Endothelial cell (in vitro differentiated cells): Measurements from ENCODE around the gene GLO1. TPM values are rescaled to one million over a fixed set of nuclear protein-coding genes. Genes with fewer than 3 reads are reported as not detected.

Source experiments
- DNase-seq: peaks from one replicate; pipeline ENCODE4 v3.0.0; 2021; ENCODE audit warnings: low spot score
- H3K27ac Mint-ChIP-seq: one replicate; pipeline ENCODE4 v1.8.0; 2021; ENCODE audit warnings: mixed read lengths, inconsistent platforms; ENCODE audit not compliant: unreplicated experiment
- H3K27me3 Mint-ChIP-seq: one replicate; pipeline ENCODE4 v1.8.0; 2021; ENCODE audit warnings: mild to moderate bottlenecking, moderate library complexity, mixed read lengths, inconsistent platforms; ENCODE audit not compliant: unreplicated experiment
- H3K36me3 Mint-ChIP-seq: one replicate; pipeline ENCODE4 v1.8.0; 2021; ENCODE audit warnings: mild to moderate bottlenecking, low read depth, mixed read lengths, inconsistent platforms; ENCODE audit not compliant: unreplicated experiment
- H3K4me1 Mint-ChIP-seq: one replicate; pipeline ENCODE4 v1.8.0; 2021; ENCODE audit warnings: mild to moderate bottlenecking, mixed read lengths, inconsistent platforms; ENCODE audit not compliant: unreplicated experiment
- H3K4me3 Mint-ChIP-seq: one replicate; pipeline ENCODE4 v1.8.0; 2021; ENCODE audit warnings: mild to moderate bottlenecking, mixed read lengths, inconsistent platforms; ENCODE audit not compliant: unreplicated experiment
- H3K9me3 Mint-ChIP-seq: one replicate; pipeline ENCODE4 v1.8.0; 2021; ENCODE audit warnings: mixed read lengths, inconsistent platforms; ENCODE audit not compliant: unreplicated experiment
- total RNA-seq: library from RNA; stranded (reverse); fragmentation: NEBNext Ultra II Directional; extraction: Animal tissue kit (Norgen Biotek cat#: 25700); gene quantifications from one replicate; pipeline ENCODE4 v1.2.1, GENCODE V29; 2021; ENCODE audit not compliant: unreplicated experiment
- TF ChIP-seq, protein P1 (sequence below): fragments of 200-600 bp; sonication (generic); IDR thresholded peaks from one replicate; pipeline ENCODE4 v1.5.0; 2021; ENCODE audit warnings: antibody characterized with exemption; ENCODE audit not compliant: unreplicated experiment

The GLO1 gene
- total RNA-seq, 1 donor from 2014 or later: 83.6 TPM

DNA sequence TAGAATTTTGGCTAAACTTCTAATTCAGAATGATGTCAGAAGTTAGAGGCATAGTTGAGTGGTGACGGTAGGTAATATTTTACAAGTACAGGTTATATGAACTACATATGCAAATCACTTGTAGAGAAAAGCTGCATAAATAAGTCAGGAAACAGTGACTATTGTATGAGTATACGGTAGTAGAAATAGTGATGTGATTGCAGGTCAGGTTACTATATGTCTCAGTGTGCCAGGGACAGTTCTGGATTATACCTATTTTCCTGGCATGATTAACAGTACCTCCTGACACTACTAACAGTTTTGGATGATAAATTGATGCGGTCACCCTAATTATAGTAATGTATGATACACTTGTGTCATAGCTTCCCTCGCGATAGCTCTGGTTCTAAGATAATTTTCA is 21.4 kb upstream of the GLO1 start:
- H3K36me3 Mint-ChIP-seq: no peaks in the 10 kb centered on the region
- no peaks in the 10 kb centered on the region for H3K9me3 Mint-ChIP-seq
- no peaks in the 10 kb centered on the region for H3K4me1 Mint-ChIP-seq
- no peak for DNase-seq
- TF ChIP-seq, protein P1, sequence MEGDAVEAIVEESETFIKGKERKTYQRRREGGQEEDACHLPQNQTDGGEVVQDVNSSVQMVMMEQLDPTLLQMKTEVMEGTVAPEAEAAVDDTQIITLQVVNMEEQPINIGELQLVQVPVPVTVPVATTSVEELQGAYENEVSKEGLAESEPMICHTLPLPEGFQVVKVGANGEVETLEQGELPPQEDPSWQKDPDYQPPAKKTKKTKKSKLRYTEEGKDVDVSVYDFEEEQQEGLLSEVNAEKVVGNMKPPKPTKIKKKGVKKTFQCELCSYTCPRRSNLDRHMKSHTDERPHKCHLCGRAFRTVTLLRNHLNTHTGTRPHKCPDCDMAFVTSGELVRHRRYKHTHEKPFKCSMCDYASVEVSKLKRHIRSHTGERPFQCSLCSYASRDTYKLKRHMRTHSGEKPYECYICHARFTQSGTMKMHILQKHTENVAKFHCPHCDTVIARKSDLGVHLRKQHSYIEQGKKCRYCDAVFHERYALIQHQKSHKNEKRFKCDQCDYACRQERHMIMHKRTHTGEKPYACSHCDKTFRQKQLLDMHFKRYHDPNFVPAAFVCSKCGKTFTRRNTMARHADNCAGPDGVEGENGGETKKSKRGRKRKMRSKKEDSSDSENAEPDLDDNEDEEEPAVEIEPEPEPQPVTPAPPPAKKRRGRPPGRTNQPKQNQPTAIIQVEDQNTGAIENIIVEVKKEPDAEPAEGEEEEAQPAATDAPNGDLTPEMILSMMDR: no peak
- no peak overlapping the region for H3K4me3 Mint-ChIP-seq
- no peak overlapping the region for H3K27ac Mint-ChIP-seq
- peaks cover 2% of the 10 kb centered on the region for H3K27me3 Mint-ChIP-seq

DNA sequence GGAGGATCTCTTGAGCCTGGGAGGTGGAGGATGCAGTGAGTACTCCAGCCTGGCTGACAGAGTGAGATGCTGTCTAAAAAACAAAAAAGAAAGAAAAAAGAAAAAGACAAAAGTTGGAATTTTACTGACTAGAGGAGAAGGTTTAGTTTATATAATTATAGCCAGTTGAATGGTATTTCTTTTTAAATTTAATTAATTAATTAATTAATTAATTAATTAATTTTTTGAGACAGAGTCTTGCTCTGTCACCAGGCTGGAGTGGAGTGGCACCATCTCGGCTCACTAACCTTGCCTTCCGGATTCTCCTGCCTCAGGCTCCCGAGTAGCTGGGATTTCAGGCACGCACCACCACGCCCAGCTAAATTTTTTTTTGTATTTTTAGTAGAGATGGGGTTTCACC is 20.8 kb upstream of the GLO1 start:
- Mint-ChIP-seq H3K4me1 (no peaks in the 10 kb centered on the region), H3K36me3 (no peaks in the 10 kb centered on the region), H3K27me3 (peaks cover 2% of the 10 kb centered on the region), H3K27ac (no peak overlapping the region), H3K4me3 (no peak overlapping the region), H3K9me3 (no peaks in the 10 kb centered on the region)
- TF ChIP-seq, protein P1: no peak
- DNase-seq: no peak

DNA sequence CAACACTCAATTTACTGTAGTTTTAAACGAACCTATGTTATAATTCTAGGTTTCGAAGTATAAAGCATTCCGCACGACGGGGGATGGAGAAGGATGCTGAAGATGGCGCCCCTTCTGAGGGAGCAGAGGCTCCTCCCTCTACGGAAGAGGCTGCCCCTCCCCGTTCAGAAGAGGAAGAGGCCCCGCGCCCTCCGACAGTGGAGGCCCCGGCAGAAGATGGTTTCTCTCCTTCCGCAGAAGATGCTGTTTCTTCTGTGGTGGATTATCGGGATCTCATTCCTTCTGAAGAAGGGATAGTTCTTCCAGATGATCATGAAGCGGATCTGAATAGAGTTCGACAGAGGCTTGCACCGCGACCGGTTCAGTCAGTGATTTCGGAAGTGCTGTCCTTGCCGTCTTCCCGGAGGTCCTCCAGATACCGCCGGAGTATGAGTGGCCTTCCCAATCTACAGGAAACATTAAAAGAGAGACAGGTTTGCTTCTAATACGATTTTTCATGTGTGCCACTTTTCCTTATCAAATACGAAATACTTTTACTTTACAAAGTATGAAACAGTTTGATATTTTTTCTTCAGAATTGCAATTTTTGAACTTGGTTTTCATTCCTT is 19.9 kb upstream of the GLO1 start:
- TF ChIP-seq, protein P1: no peak
- Mint-ChIP-seq H3K4me3 (no peak overlapping the region), H3K27me3 (peaks cover 2% of the 10 kb centered on the region), H3K9me3 (no peaks in the 10 kb centered on the region), H3K4me1 (no peaks in the 10 kb centered on the region), H3K36me3 (no peaks in the 10 kb centered on the region), H3K27ac (no peak overlapping the region)
- DNase-seq: no peak

DNA sequence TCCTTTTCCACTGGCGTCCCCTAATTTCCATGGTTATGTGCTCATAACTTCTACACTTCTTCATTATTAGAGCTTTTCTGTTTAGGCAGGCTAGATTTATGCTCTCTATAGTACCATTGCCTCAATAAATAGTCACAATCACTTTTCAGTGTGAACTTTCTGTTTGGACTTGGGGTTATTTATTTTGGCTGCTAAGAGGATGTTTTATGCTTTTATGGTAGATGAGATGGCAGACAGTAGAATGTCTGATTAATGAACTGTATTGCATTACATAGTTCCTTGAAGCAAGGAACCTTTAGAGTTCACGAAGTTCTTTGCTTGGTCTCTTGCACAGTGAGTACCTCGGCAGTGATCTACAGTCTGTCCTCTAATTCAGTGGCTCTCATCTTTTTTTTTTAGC is 19.1 kb upstream of the GLO1 start:
- no peak overlapping the region for H3K27ac Mint-ChIP-seq
- no peaks in the 10 kb centered on the region for H3K36me3 Mint-ChIP-seq
- TF ChIP-seq, protein P1: no peak

DNA sequence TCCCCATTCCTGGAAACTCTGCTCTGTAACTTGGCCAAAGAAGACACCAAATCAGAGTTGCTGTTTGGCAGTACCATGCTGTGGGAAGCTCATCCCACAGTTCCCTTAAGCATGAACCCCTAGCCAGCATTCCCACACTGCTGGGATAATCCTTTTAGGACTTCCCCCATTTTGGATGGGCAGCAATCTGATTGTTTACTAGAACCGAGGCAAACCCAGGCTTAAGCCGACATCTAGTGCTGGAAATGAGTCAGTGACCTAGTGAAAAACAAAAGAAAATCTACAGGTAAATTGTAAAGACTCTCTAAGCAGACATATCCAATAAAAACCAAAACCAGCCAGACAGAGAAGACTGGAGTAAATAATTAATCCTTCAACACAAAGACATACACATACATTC is 17.4 kb upstream of the GLO1 start:
- Mint-ChIP-seq H3K36me3 (no peaks in the 10 kb centered on the region), H3K27me3 (peaks cover 2% of the 10 kb centered on the region), H3K27ac (no peak overlapping the region), H3K4me1 (no peaks in the 10 kb centered on the region), H3K4me3 (no peak overlapping the region), H3K9me3 (no peaks in the 10 kb centered on the region)
- no peak for DNase-seq
- TF ChIP-seq, protein P1: no peak

More for the DNA sequence above, 19.1 kb upstream of the GLO1 start:
- peaks cover 2% of the 10 kb centered on the region for H3K27me3 Mint-ChIP-seq
- no peak for DNase-seq
- no peaks in the 10 kb centered on the region for H3K9me3 Mint-ChIP-seq
- H3K4me3 Mint-ChIP-seq: no peak overlapping the region
- no peaks in the 10 kb centered on the region for H3K4me1 Mint-ChIP-seq
